Neural cell (in vitro differentiated cells): ENCODE measurements around the gene RAB42. TPM values are rescaled to one million over a fixed set of nuclear protein-coding genes. Genes with fewer than 3 reads are reported as not detected.

Source experiments
- H2AFZ ChIP-seq: fragments of 200-600, 300-800 bp; sonication (generic), shearing (Covaris generic); 2 replicates; pipeline ENCODE4 v1.6.0; 2014; ENCODE audit warnings: low read depth, mild to moderate bottlenecking, antibody characterized with exemption, low read length, moderate library complexity
- H3F3A ChIP-seq: fragments of 200-600 bp; shearing (Covaris generic); 2 replicates; pipeline ENCODE4 v1.6.1; 2016; ENCODE audit warnings: mild to moderate bottlenecking, moderate library complexity, mixed read lengths, antibody characterized with exemption, low read length; ENCODE audit not compliant: insufficient read depth, poor library complexity, severe bottlenecking
- H3K27ac ChIP-seq: fragments of 200-600, 300-800 bp; sonication (generic), shearing (Covaris generic); 2 replicates; pipeline ENCODE4 v1.5.1; 2014; ENCODE audit warnings: mild to moderate bottlenecking, low read length, moderate library complexity
- H3K27me3 ChIP-seq: fragments of 300-800, 200-600 bp; sonication (generic), shearing (Covaris generic); 2 replicates; pipeline ENCODE4 v1.6.0; 2014; ENCODE audit warnings: mild to moderate bottlenecking, low read depth, low read length, moderate library complexity; ENCODE audit not compliant: insufficient read depth
- H3K36me3 ChIP-seq: fragments of 300-800, 200-600 bp; sonication (generic), shearing (Covaris generic); 2 replicates; pipeline ENCODE4 v1.5.1; 2014; ENCODE audit warnings: mild to moderate bottlenecking, antibody characterized with exemption, low read length, moderate library complexity; ENCODE audit not compliant: insufficient read depth
- H3K4me2 ChIP-seq: fragments of 300-800, 200-600 bp; sonication (generic), shearing (Covaris generic); 2 replicates; pipeline ENCODE4 v1.6.0; 2014; ENCODE audit warnings: mild to moderate bottlenecking, low read length
- H3K4me3 ChIP-seq: fragments of 300-800, 200-600 bp; sonication (generic), shearing (Covaris generic); 2 replicates; pipeline ENCODE4 v1.5.1; 2014; ENCODE audit warnings: mild to moderate bottlenecking, low read length, moderate library complexity
- H3K79me2 ChIP-seq: fragments of 200-600 bp; shearing (Covaris generic); replicated peaks from 2 replicates; pipeline ENCODE4 v1.6.0; 2014; ENCODE audit warnings: mild to moderate bottlenecking, low read length, moderate library complexity; ENCODE audit not compliant: insufficient read depth
- H3K9ac ChIP-seq: fragments of 300-800, 200-600 bp; sonication (generic), shearing (Covaris generic); 2 replicates; pipeline ENCODE4 v1.6.1; 2016; ENCODE audit warnings: mild to moderate bottlenecking, low read length, mixed read lengths
- H3K9me2 ChIP-seq: fragments of 200-600 bp; shearing (Covaris generic); 2 replicates; pipeline ENCODE4 v1.6.1; 2016; ENCODE audit warnings: mild to moderate bottlenecking, low read length, mixed read lengths; ENCODE audit not compliant: insufficient read depth
- H3K9me3 ChIP-seq: fragments of 200-600, 300-800 bp; sonication (generic), shearing (Covaris generic); 2 replicates; pipeline ENCODE4 v1.6.1; 2016; ENCODE audit warnings: mild to moderate bottlenecking, mixed run types, low read length, moderate library complexity, mixed read lengths
- H4K20me1 ChIP-seq: fragments of 200-600 bp; shearing (Covaris generic); 2 replicates; pipeline ENCODE4 v1.6.1; 2016; ENCODE audit warnings: mild to moderate bottlenecking, mixed run types; ENCODE audit not compliant: insufficient read depth
- EP300 ChIP-seq: fragments of 450-650 bp; conservative IDR thresholded peaks from 2 replicates; pipeline ENCODE4 v1.6.1; 2014; ENCODE audit warnings: antibody characterized with exemption, mild to moderate bottlenecking, moderate library complexity; ENCODE audit not compliant: poor library complexity, severe bottlenecking
- EZH2 ChIP-seq: fragments of 200-600, 300-800 bp; shearing (Covaris generic), sonication (generic); IDR thresholded peaks from 2 replicates; pipeline ENCODE4 v1.6.1; 2014; ENCODE audit warnings: antibody characterized with exemption, low read length, borderline replicate concordance, mild to moderate bottlenecking; ENCODE audit not compliant: insufficient read depth, poor library complexity, severe bottlenecking
- MXI1 ChIP-seq: fragments of 450-650 bp; conservative IDR thresholded peaks from 2 replicates; pipeline ENCODE4 v1.6.1; 2014; ENCODE audit warnings: antibody characterized with exemption, mild to moderate bottlenecking; ENCODE audit not compliant: poor library complexity, severe bottlenecking
- POLR2AphosphoS5 ChIP-seq: IDR thresholded peaks from 2 replicates; pipeline ENCODE4 v1.6.1; 2012
- RAD21 ChIP-seq: fragments of 450-650 bp; conservative IDR thresholded peaks from 2 replicates; pipeline ENCODE4 v1.6.1; 2014; ENCODE audit warnings: antibody characterized with exemption, mild to moderate bottlenecking, moderate library complexity
- REST ChIP-seq: IDR thresholded peaks from 2 replicates; pipeline ENCODE4 v1.6.1; 2012; ENCODE audit warnings: borderline replicate concordance
- SMC3 ChIP-seq: fragments of 450-650 bp; conservative IDR thresholded peaks from 2 replicates; pipeline ENCODE4 v1.6.1; 2014; ENCODE audit warnings: antibody characterized with exemption, mild to moderate bottlenecking, moderate library complexity; ENCODE audit not compliant: poor library complexity
- TAF1 ChIP-seq: IDR thresholded peaks from 2 replicates; pipeline ENCODE4 v1.6.1; 2012; ENCODE audit warnings: low read depth
- polyA plus RNA-seq: library from polyadenylated mRNA; depleted of rRNA; stranded (reverse); fragments of >200 nt; gene quantifications from 2 replicates; pipeline ENCODE4 v1.2.3, GENCODE V29; 2014
- TF ChIP-seq, protein P1 (sequence below): fragments of 450-650 bp; IDR thresholded peaks from 2 replicates; pipeline ENCODE4 v1.5.1; 2014; ENCODE audit warnings: antibody characterized with exemption, mild to moderate bottlenecking, moderate library complexity; ENCODE audit not compliant: poor library complexity, severe bottlenecking

The RAB42 gene
- polyA plus RNA-seq, 1 donor from 2014 or later, result not detected

DNA sequence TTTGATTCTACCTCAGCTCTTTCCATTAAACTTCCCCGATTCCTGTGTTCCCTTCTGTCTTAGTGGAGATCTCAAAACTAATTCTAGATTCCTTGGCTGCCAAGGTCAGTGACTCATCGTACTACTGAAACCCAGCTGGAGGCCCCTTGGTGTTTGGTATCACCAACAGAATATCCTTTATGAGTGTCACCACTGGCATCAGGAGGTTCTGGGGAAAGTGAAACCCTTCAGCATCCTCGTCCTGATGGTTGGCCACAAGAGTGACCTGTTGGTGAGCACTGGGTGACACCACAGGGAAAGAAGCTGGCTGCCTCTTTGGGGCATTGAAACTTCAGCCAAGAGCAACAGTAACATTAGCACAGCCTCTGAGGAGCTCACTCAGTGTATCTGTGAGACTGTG lies 9.6 kb downstream of the RAB42 start:
- no peak overlapping the region for H3K4me3 ChIP-seq
- no peaks in the 10 kb centered on the region for H3K79me2 ChIP-seq
- no peak overlapping the region for H3K4me2 ChIP-seq
- H3K36me3 ChIP-seq, result no peaks in the 10 kb centered on the region
- H3K9ac ChIP-seq, result no peak overlapping the region
- TF ChIP-seq POLR2AphosphoS5 (no peak), MXI1 (no peak), RAD21 (no peak), SMC3 (no peak), TAF1 (no peak), EP300 (no peak), REST (no peak), EZH2 (no peak)
- TF ChIP-seq, protein P1, sequence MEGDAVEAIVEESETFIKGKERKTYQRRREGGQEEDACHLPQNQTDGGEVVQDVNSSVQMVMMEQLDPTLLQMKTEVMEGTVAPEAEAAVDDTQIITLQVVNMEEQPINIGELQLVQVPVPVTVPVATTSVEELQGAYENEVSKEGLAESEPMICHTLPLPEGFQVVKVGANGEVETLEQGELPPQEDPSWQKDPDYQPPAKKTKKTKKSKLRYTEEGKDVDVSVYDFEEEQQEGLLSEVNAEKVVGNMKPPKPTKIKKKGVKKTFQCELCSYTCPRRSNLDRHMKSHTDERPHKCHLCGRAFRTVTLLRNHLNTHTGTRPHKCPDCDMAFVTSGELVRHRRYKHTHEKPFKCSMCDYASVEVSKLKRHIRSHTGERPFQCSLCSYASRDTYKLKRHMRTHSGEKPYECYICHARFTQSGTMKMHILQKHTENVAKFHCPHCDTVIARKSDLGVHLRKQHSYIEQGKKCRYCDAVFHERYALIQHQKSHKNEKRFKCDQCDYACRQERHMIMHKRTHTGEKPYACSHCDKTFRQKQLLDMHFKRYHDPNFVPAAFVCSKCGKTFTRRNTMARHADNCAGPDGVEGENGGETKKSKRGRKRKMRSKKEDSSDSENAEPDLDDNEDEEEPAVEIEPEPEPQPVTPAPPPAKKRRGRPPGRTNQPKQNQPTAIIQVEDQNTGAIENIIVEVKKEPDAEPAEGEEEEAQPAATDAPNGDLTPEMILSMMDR, result no peak
- no peaks in the 10 kb centered on the region for H3K9me2 ChIP-seq
- no peak overlapping the region for H3K27ac ChIP-seq
- no peaks in the 10 kb centered on the region for H3F3A ChIP-seq
- H3K9me3 ChIP-seq, result no peaks in the 10 kb centered on the region
- no peaks in the 10 kb centered on the region for H4K20me1 ChIP-seq
- no peak overlapping the region for H2AFZ ChIP-seq
- H3K27me3 ChIP-seq, result no peaks in the 10 kb centered on the region

DNA sequence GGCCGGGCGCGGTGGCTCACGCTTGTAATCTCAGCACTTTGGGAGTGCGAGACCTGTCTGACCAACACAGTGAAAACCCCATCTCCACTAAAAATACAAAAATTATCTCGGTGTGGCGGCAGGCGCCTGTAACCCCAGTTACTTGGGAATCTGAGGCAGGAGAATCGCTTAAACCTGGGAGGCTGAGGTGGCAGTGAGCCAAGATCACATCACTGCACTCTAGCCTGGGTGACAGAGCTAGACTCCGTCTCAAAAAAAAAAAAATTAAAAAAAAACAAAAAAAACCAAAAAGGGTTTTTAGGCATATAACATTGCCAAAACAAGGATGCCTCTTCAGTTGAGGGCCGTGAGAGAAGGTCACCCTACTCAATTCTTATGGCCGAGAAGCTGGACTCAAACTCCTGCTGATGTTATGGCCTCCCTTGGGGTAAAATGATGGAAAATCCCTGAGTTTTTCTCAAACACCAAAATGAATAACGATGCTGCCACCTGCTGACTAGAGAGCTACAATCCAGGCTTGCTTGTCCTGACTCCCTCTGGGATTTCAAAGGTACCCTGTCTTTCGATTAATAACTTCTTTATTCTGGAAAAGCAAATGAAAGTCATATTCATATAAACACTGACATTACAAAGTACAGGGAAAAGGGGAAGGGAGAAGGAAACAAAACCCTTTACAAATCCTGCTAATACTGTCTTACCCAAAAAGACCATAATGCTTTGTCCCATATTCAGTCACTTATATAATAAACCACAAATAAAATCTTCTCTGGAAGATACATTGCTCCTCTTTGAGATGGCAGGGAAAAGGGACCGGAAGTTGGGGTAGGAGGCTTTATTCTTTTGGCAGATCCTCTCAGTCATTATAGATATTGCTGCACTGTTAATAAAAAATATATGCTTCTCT lies 10.7 kb downstream of the RAB42 start:
- no peaks in the 10 kb centered on the region for H3K9me2 ChIP-seq
- H3K9me3 ChIP-seq, result no peaks in the 10 kb centered on the region
- H3K79me2 ChIP-seq, result no peaks in the 10 kb centered on the region
- H3F3A ChIP-seq, result no peaks in the 10 kb centered on the region
- H3K27me3 ChIP-seq, result no peaks in the 10 kb centered on the region
- no peak overlapping the region for H2AFZ ChIP-seq
- no peaks in the 10 kb centered on the region for H3K36me3 ChIP-seq
- TF ChIP-seq REST (no peak), EP300 (no peak), SMC3 (peak; percentile 84), RAD21 (peak; percentile 85), MXI1 (no peak), POLR2AphosphoS5 (no peak), TAF1 (no peak), EZH2 (no peak)
- TF ChIP-seq, protein P1, result peak; percentile 83
- H3K4me3 ChIP-seq, result no peak overlapping the region
- H4K20me1 ChIP-seq, result no peaks in the 10 kb centered on the region
- no peak overlapping the region for H3K27ac ChIP-seq
- no peak overlapping the region for H3K9ac ChIP-seq
- no peak overlapping the region for H3K4me2 ChIP-seq
